Posterior vena cava (tissue), 2 donors: ENCODE results near the gene SOHLH1. TPM values are rescaled to one million over a fixed set of nuclear protein-coding genes. Genes with fewer than 3 reads are reported as not detected.

Experiments used
- DNase-seq: peaks from one replicate; pipeline ENCODE4 v3.0.0-alpha.2; 2020; ENCODE audit warnings: low spot score
- intact Hi-C, 2 donors: fragments of 100-400 bp; cut with DNase I; formaldehyde crosslinking; loops; one replicate each; pipeline versions ENCODE4 v1.14.1 to v1.14.2; 2022 to 2023
- total RNA-seq, 2 donors: library from RNA; stranded (reverse); fragmentation: NEBNext Ultra II Directional; extraction: Animal tissue kit (Norgen Biotek cat#: 25700); gene quantifications; one replicate each; pipeline ENCODE4 v1.2.1, GENCODE V29; 2021
- donor health status: DM: yes; HTN: yes; CAD: no.
- donor health status: DM: yes; HTN: yes; CAD: no.

SOHLH1 gene
- total RNA-seq, 2 donors from 2014 or later: not detected

GRCh38 chr9:135732569-135733257, 33.4 kb upstream of the SOHLH1 start:
- intact Hi-C loops: no loop called here
- no peak for DNase-seq

- intact Hi-C loops: no loop called here
These were observed 32.2 kb upstream of the SOHLH1 start for GRCh38 chr9:135731454-135731853.

GRCh38 chr9:135729480-135729879, 30.2 kb upstream of the SOHLH1 start:
- intact Hi-C loops: no loop called here
- no peak for DNase-seq

More at GRCh38 chr9:135731454-135731853, 32.2 kb upstream of the SOHLH1 start:
- DNase-seq: no peak

GRCh38 chr9:135728436-135729110, 29.3 kb upstream of the SOHLH1 start:
- intact Hi-C loops: no loop called here
- no peak for DNase-seq

- intact Hi-C loops: no loop called here
- no peak for DNase-seq
These were observed 28.1 kb upstream of the SOHLH1 start for GRCh38 chr9:135727257-135727875.

- DNase-seq: no peak
- intact Hi-C loops: no loop called here
These were observed 27.0 kb upstream of the SOHLH1 start for GRCh38 chr9:135726138-135726853.

- DNase-seq: no peak
- intact Hi-C loops: no loop called here
These were observed 25.0 kb upstream of the SOHLH1 start for GRCh38 chr9:135724186-135724787.

GRCh38 chr9:135722365-135722764, 23.1 kb upstream of the SOHLH1 start:
- DNase-seq: no peak
- intact Hi-C loops: no loop called here

- DNase-seq: no peak
- intact Hi-C loops: no loop called here
These were observed 20.2 kb upstream of the SOHLH1 start for GRCh38 chr9:135719472-135719871.

GRCh38 chr9:135718616-135719015, 19.3 kb upstream of the SOHLH1 start:
- intact Hi-C loops: no loop called here
- DNase-seq: no peak

- intact Hi-C loops: no loop called here
- no peak for DNase-seq
These were observed 18.1 kb upstream of the SOHLH1 start for GRCh38 chr9:135717410-135717809.

GRCh38 chr9:135716045-135716444, 16.8 kb upstream of the SOHLH1 start:
- DNase-seq: no peak
- intact Hi-C loops: no loop called here

- DNase-seq: no peak
- intact Hi-C loops: no loop called here
These were observed 15.8 kb upstream of the SOHLH1 start for GRCh38 chr9:135715056-135715595.

- DNase-seq: no peak
- intact Hi-C loops: loop anchor here in 1 of 2 donors (1.0 kb wide), 1 partner anchor 21 kb away; no protein-coding TSS in a partner anchor
These were observed 15.2 kb upstream of the SOHLH1 start for GRCh38 chr9:135714242-135715055.

GRCh38 chr9:135712613-135713295, 13.5 kb upstream of the SOHLH1 start:
- DNase-seq: no peak
- intact Hi-C loops: no loop called here

- intact Hi-C loops: no loop called here
- DNase-seq: no peak
These were observed 12.6 kb upstream of the SOHLH1 start for GRCh38 chr9:135711881-135712280.

GRCh38 chr9:135711391-135711790, 12.1 kb upstream of the SOHLH1 start:
- intact Hi-C loops: no loop called here
- DNase-seq: no peak

- intact Hi-C loops: no loop called here
These were observed 8.9 kb upstream of the SOHLH1 start for GRCh38 chr9:135708164-135708563.

More at GRCh38 chr9:135708164-135708563, 8.9 kb upstream of the SOHLH1 start:
- no peak for DNase-seq
